Hepatic stellate cell (primary cell): ENCODE results near the gene TFF3.
A peak's percentile ranks its signal among the peaks of the same experiment; 100 is the strongest.

Source experiments
- DNase-seq: peaks from one replicate; pipeline ENCODE4 v3.0.0; 2011; ENCODE audit warnings: low spot score

TFF3 gene

DNA sequence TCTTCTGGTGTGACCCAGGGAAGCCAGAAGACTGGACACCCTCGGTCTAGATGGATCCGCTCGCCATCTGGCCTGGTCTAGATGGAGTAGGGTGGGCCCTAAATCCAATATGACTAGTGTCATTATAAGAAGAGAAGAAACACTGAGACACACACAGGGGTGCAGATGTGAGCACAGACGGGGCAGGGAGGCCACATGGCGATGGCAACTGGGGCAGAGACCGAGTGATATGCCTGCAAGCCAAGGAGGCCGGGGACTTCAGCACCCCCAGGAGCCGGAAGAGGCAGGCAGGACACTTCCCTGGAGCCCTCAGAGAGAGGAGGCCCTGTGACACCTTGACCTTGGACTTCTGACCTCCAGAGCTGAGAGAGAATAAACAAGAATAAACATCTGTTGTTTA lies 5.6 kb upstream of the TFF3 start:
- DNase-seq = no peak

GRCh38 chr21:42319851-42320572 lies 4.8 kb upstream of the TFF3 start:
- no peak for DNase-seq

GRCh38 chr21:42319376-42319775 lies 4.2 kb upstream of the TFF3 start:
- no peak for DNase-seq

GRCh38 chr21:42317826-42318746 lies 2.9 kb upstream of the TFF3 start:
- no peak for DNase-seq

GRCh38 chr21:42317341-42317741 lies 2.1 kb upstream of the TFF3 start:
- no peak for DNase-seq

GRCh38 chr21:42316891-42317290 lies 1.7 kb upstream of the TFF3 start:
- DNase-seq = no peak

GRCh38 chr21:42314616-42315295 lies 453 bp downstream of the TFF3 start:
- no peak for DNase-seq

DNA sequence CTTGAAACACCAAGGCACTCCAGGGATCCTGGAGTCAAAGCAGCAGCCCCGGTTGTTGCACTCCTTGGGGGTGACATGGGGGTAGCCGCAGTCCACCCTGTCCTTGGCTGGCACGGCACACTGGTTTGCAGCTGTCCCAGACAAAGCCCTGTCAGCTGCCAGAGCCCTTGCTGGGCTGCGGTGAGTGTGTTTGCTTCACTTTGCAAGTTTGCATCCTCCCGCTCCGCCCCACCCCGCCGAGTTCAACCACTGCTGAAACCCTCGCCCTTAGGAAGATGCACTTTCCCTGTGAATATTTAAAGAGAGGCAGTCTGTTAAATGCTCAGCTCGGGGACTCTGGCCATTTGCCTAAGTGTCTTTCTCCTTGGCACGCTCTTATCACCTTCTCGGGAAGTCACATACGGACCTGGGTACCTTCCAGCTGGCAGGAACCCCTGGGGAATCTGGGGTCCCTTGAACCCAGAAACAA lies 1.7 kb downstream of the TFF3 start:
- DNase-seq = no peak

DNA sequence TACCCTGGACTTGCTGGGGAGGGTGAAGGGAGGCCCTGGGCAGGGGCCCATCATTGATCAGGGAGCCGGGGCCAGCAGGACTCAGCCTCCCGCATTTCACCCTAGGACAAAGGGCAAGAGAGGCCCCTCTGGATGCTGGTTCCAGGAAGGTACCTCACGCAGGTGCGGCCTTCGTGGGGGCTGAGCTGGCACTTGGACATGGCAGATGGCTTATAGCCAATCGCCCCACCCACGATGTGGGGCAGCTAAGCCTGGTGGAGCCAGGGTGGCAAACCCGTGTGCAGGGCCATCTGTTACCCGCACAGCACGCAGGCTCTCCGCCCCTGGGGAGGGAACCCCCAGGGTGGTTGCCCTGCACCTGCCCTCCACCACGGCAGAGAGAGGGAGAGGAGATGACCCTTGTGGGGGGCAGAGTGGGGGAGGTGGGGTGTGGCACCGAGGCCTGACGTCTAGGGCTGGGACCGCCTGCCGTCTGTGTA lies 2.5 kb downstream of the TFF3 start:
- DNase-seq = no peak

- no peak for DNase-seq
Observed at GRCh38 chr21:42311816-42312625, 3.2 kb downstream of the TFF3 start.

DNA sequence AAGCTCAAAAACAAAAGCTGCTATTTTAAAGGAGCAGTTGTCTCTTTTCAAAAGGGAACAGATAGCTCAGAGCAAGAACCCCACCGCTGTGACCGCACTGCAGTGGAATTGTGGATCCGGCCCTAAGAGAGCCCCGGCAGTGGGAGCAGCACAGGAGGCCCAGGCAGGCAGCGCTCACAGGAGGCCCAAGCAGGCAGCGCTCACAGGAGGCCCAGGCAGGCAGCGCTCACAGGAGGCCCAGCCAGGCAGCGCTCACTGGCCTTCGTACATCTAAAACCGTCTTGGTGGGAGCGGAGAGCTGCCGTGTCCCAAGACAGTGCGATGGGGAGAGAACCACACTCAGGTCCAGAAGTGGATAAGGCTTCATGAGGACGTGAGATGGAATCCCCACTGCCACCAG lies 4.0 kb downstream of the TFF3 start:
- no peak for DNase-seq

- no peak for DNase-seq
Observed at GRCh38 chr21:42310411-42311001, 4.7 kb downstream of the TFF3 start.

DNA sequence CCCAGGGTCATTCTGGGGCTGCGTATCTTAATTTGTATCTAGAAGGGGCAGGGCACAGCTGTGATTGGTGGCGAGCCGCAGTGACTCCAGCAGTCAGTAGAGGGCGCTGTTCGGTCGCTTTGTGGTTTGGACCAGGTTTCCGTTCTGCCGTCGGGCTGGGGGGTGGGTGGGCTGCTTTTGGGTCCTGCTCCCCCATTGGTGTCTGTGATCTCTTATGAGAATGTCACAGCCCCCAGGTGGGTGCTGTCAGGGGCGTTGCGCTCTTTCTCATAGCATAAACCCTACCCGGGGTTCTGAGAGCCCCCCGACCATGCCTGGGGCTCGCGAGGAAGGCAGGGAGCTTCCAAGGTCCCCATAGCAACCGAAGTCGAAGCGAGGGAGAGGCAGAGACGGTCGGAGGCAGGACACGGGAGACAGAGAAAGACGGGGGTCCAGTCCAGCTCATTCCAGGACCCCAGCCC lies 5.4 kb downstream of the TFF3 start:
- peak; percentile 38 for DNase-seq

DNA sequence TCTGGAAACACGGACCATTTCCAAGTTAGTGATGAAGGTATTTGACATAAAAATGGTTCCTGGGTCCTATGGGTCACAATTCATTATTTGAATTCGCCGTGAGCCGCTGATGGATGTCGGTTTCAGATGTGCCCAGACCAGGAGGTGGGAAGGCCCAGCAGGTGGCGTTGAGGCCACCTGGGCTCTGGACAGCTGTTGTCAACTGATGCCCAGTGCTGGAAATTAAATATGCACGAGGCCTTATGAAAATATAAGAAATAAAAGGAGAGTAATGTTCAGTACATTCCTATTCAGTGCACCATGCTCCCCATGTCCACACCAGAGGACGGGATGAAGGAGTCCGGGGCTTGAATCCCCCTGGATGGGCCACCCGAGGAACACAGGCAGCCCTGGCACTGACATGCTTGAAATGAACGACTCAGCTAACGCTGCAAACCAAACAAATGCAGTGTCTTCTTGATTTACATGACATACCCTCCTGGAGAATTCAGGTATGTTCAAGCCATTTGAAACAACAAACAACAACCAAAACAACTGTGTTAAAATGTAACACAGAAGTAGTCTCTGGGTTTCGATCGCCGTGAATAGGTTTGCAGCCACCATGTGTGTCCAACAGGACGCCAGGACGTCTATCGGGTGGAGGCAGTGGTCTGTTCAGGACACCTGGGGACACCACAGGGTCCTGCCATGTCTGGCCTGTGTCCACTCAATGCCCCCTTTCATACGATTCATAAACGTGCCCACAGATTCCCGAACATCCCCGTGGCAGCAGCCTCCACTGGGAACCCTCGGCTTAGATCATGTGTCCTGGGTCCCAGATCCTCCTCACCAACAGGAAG lies 6.1 kb downstream of the TFF3 start:
- DNase-seq = no peak

DNA sequence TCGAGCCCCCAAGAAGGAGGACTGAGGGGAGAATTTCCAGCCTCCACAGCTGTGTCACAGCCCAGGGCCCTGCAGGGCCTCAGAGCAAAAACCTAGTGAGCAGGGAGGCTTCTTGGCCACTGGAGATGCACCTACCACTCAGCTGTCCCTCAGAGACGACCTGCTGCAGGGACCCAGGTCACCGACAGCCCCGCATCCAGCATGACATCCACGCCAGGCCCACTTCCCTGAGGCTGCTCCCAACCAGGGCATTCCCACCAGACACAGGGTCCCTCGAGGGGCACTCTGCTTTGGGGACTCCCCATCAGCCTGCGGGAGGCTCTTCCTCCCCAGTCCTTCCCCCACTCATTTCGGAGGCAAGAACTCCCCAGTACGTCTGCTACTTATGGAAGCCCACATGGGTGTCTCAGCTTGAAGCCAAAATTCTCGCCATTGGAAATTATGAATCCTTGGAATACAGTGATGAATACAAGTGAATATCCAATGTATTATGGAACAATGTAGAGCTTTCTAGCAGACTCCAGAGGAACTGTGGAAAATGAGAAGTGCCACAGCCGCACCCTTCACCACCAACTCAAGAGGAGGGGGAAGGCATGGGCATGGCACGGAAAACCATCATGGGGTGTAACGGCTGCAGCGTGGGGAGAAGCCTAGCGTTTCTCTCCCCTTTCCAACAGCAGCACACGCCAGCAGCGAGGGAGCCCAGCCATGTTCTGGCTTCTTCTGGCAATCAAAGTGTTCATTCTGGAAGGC lies 6.9 kb downstream of the TFF3 start:
- DNase-seq = no peak

- no peak for DNase-seq
Observed at GRCh38 chr21:42307106-42307505, 8.1 kb downstream of the TFF3 start.

- no peak for DNase-seq
Observed at GRCh38 chr21:42306366-42307035, 8.7 kb downstream of the TFF3 start.

- DNase-seq = no peak
Observed at GRCh38 chr21:42305707-42306147, 9.5 kb downstream of the TFF3 start.
